NOMO-1 treated with DMSO at 0.1 percent for 48 hours (cell line): ENCODE results near the gene CD300A.
"Not testable (repeated sequence)": the region's sequence is repeated elsewhere in the genome, so short reads cannot be mapped to it uniquely, and the experiment has no call there.

Experiments
- DNase-seq: peaks from one replicate; lab custom pipeline; 2025; ENCODE audit not compliant: unreplicated experiment; lab: John Stamatoyannopoulos, UW

The CD300A gene

DNA sequence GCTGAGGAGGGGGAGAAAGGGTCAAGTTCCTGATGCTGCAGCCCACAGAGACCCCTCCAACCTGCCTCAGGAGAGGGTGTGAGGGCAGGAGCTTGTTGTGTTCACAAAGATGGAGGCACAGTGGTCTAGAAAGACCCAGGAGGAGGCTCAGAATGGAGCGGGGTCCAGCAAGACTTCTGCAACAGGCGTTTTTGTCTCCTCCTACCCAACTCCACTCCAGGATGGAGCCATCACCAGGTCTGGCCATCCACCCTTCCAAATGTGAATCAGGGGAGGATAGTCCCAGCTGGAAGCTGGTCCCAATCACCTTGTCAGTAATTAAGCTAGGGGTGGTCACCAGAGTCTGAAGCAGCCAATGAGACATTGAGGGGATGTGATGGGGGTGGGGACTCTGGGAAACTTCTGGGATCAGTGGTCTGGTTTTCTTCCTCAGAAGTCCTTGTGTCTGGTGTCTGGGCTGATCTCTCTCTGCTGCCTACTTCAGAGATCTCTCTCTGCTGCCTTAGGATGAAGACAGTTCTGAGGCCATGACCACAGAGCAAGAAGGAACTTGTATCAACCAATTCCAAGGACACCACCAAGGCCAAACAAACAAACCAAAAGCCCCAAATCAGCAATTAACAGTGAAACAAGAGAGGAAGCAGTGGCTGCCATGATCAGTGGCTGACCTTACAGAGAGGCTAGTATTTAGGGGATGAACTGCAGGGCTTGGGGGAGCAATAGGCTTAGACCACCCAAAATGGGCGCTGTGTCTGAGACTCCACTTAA, 50.3 kb downstream of the CD300A start:
- peak; percentile 8 for DNase-seq

DNA sequence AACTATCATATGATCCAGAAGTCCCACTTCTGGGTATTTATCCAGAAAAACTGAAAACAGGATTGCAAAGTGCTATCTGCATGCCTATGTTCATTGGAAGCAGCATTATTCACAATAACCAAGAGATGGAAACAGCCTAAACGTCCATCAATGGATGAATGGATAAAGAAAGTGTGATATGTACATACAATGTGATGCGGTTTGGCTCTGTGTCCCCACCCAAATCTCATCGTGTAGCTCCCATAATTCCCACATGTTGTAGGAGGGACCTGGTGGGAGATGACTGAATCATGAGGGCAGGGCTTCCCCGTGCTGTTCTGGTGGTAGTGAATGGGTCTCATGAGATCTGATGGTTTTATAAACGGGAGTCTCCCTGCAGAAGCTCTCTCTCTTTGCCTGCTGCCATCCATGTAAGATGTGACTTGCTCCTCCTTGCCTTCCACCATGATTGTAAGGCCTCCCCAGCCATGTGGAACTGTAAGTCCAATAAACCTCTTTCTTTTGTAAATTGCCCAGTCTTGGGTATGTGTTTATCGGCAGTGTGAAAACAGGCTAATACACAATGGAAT, 52.1 kb downstream of the CD300A start:
- DNase-seq, result not testable (repeated sequence)

DNA sequence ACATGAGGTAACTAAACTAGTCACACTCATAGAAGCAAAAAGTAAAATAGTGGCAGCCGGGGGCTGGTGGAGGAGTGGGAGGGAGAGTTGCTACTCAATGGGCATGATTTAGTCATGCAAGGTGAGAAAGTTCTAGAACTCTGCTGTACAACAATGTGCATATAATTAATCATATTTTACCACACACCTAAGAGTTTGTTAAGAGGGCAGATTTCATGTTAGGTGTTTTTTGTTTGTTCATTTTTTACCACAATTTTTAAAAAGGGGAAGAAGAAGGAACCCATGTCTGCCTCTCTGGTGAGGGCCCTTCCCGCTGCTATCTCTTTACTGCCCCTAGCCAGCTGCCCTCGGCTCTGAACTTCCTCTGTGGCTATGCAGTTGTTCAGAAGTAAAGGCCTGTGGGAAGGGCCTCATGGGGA, 53.6 kb downstream of the CD300A start:
- DNase-seq, result peak; percentile 94

DNA sequence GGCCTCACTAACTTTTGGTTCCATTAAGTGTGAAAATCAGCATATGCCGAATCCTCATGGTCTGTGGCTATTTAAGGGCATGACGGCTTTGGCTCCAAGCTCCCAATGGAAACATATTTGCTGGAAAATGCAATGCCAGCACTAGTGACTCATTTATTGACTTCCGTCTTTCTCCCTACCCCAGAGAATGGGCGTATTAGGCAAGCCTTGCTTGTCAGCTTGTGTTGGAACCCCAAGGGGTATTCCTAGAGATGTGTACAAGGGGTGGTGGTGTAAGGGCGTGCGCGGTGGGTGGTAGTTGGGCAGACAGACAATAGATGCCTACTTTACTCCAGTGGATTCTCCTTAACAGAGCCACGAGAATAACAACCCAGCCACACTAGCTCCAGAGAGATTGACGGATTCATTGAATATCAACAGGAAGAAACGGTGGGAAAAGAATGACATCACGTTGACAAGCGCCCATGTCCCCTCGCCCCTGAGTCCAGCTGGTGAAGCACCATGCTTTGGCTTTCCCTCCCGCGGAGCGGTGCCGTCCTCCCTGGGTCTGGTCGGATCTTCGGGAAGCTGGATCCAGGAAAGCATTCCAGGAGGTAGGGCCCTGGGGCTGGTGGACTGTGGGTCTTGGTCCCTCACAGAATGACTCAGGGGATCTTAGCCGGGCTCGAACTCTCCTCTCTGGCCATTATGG, 54.5 kb downstream of the CD300A start:
- peak; percentile 53 for DNase-seq

DNA sequence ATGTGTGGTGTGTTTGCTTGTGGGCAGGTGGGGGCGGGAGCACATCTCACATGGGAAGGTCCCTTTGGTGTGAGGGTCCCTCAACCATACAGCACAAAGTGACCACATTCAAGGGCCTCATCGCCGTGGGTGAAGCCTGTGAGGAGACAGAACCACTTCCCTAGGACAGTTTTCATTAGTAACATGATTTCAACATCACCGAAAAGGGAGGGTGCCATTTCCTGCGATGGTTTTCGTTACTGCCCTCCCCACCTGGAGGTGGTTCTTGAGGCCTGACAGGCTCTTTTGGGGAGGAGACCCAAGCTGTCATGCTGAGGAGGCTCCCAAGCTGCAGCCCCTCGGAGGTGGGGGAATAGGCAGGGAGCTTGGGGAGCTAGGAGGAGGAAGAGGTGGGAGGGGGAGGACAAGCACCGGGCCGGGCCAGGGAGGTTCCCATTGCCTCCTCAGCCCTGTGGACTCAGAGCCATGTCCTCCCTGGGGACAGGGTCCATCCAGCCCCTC, 55.3 kb downstream of the CD300A start:
- peak; percentile 85 for DNase-seq

DNA sequence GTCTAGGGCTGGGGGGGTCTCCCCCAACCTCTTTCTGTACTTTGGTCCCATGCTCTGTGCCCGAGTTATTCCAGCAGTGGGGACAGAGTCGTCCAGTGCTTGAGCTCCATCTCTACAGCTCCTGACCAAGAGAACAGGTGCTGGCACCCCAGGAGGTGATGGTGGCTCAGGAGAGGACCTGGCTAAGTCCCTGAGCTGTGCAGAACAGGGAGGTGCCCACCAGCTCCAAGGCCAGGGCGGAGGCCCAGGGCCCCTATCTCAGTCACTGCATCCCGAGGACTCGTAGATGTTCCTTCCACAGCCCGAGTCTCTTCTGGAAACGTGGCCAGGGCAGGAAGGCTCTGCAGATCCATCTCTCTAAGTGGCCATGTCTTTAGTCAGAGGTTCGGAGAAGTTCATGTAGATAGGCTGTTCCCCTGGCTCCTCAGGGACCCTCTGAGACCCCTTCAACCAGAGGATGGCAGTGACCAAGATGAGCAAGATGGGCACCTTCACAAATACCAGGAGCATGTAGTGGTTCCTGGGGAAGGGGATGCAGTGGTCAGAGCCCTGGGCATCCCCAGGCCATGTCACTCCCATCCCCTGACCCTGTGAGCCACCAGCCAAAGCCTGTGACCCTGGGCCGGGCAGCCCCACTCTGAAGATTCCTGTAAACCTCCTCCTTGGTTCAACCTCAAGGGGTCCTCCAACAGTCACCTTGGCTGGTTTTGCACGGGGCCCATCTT, 56.1 kb downstream of the CD300A start:
- no peak for DNase-seq

DNA sequence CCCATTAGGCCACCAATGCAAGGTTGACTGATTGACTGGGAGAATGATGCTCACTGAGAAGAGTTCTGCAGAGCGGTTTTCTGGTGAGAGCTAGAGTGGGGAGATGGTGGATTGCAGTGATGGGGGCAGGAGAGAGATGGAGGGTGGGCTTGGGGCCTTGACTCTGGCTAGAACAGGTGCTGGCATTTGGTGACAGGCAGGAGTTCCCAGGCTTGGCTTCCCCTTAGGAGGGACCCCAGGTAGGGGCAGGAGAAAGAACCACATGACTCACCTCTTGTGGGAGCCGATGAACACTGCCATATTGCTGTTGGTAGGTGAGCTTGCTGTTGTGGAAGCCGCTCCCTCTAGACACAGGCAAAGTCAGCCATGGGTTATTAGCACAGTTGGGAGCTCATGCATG, 56.9 kb downstream of the CD300A start:
- DNase-seq, result no peak

DNA sequence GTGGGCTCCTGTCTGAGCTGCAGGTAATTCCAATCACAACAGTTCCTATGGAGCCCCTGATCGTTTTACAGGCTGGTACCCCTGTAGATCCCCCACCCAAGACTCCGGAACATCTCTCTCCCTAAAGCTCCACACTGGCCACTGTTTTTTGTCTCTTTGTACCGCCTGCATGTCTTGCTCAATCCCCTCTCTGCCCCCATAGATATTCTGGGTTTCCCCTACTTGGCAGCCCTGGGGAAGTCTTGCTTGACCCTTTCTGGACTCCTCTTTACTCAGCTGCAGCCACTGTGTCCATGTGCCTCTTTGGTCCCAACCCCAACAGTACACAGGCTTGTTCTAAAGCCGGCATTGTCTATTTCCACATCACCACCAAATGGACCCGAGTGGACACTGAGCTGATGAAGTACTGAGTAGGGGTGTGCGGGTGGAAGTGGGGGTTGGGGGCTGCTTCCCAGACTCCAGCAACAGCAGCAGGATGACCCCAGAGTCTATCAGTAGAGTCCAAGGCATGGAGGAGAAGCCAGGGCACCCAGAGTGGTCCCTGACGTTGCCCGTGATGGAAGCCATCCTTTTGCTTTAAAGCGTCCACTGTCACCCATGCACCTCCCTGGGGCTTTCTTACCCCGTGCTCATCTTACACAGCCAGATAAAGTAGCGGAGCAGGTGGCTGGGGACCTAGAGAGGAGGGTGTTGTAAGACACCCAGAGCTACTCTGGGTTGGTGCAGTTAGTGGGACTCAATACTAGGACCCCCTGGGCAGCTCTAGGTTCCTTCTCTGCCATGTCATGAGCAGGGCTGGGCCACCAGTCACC, 58.4 kb downstream of the CD300A start:
- no peak for DNase-seq

DNA sequence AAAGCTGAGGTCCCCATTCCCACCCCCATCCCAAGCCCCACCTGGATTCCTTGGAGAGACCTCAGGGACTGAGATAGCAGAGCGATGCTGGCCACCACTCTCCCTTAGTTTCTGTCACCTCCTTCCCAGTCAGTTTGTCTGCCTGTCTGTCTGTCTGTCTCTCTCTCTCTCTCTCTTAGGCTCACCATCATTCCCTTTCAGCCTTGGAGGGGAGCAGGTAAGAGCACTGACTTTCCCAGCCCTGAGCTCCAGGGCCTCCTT, 59.0 kb downstream of the CD300A start:
- DNase-seq, result no peak

DNA sequence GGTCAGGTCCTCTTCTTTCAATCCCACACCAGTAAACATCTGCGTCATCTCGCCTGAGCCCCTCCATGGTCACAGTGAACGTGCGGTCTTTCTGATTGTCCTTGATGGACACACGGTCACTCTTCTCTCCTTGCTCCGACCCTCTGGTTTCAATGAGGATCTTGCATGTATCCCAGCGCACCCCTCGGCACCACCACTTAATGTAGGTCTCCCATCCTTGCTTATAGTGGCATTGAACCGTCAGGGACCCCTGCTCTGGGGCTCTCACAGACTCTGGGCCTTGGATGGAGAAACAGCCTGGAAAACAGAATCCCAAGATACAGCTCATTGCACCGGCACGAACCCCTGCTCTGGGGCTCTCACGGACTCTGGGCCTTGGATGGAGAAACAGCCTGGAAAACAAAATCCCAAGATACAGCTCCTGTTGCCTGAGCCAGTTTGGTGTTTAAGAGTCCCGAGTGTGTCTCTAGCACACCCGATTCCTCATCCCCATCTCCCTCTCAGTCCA, 59.4 kb downstream of the CD300A start:
- DNase-seq, result no peak

DNA sequence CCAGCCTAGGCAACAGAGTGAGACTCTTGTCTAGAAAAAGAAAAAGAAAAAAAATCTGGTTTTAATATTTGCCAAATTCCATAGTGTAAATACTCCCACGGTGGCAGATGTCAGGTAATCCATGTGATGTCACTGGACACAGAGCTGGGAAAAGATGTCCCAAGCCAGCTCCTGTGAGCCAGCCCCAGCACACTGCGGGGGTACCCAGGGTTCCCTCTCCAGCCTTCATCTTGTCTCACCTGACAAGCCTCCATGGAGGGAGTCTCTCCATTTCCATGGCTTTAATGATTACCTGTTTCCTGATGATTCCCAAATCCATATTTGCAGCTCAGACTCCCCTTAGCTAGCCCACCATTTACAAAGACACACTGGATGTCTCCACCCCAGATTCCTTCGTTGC, 60.2 kb downstream of the CD300A start:
- no peak for DNase-seq

DNA sequence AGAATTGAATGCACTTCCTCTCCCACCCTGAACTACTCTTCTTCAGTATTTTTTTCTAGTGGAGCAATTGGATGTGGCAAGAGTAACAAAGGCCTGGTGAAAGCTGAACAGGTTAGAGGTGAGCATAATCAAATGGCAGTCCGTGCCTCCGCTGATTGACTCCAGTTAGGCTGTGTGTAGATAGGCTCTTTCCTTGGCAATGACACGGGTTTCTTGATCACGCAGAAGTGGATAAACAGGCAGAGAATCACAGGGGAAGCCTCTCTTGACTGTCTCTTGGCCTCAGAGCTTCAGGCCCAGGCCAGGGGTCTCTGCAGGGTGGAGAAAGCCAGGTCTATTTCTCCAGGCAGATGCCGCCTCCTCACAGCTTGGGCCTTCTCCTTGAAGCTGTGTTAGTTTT, 60.6 kb downstream of the CD300A start:
- DNase-seq, result no peak

DNA sequence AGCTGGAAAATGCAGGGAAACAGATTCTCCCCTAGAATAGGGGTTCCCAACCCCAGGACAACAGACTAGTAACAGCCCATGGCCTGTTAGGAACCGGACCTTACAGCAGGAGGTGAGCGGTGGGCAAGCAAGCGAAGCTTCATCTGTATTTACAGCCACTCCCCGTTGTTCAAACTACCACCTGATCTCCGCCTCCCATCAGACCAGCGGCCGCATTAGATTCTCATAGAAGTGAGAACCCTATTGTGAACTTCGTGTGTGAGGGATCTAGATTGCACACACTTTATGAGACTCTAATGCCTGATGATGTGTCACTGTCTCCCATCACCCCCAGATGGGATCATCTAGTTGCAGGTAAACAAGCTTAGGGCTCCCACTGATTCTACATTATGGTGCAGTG, 61.3 kb downstream of the CD300A start:
- no peak for DNase-seq

DNA sequence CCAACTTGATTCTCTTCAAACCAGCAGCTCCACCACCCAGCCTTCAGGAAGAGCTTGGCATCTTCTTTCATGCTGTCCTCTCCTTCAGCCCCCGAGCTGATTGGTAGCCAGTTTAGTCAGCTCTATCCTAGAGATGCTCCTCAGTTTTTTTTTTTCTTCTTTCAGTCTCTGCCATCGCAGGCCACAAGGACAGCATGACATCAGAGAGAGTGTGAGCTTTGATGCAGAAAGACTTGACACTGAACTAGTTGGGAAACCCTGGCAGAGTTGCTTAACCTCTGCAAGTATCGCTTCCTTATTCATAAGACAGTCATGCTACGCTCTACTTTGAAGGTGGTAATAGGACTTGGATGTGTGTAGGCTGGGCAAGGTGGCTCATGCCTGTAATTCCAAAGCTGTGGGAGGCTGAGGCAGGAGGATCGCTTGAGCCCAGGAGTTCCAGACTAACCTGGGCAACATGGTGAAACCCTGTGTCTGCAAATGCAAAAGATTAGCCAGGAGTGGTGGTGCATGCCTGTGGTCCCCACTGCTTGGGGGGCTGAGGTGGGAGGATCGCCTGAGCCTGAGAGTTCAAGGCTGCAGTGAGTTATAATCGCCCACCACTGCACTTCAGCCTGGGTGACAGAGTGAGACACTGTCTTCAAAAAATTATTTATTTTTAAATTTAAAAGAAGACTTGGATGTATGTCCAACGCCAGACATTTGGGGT, 62.2 kb downstream of the CD300A start:
- DNase-seq, result peak; percentile 99

DNA sequence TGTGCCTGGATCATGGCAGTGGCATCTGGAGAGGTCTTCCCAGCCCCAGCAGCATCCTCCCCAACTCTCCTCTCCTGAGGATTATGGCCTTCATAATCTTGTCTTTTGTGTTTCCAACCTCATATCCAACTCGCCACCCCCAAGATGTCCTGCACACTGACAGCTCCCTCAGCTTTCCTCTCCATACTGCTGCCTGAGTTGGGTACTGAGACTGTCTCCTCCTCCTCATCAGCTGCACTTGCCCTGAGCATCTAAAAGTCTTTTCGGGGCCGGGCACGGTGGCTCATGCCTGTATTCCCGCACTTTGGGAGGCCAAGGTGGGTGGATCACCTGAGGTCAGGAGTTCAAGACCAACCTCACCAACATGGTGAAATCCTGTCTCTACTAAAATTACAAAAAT, 62.8 kb downstream of the CD300A start:
- DNase-seq, result no peak

DNA sequence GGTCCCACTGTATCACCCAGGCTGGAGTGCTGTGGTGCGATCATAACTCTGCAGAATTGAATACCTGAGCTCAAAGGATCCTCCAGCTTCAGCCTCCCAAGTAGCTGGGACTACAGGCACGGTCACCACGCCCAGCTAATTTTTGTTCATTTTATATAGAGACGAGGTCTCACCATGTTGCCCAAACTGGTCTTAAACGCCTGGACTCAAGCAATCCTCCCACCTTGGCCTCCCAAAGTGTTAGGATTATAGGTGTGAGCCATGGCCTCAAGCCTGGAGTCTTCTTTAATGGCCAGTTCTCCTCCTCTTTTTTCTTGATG, 64.4 kb downstream of the CD300A start:
- DNase-seq, result no peak

DNA sequence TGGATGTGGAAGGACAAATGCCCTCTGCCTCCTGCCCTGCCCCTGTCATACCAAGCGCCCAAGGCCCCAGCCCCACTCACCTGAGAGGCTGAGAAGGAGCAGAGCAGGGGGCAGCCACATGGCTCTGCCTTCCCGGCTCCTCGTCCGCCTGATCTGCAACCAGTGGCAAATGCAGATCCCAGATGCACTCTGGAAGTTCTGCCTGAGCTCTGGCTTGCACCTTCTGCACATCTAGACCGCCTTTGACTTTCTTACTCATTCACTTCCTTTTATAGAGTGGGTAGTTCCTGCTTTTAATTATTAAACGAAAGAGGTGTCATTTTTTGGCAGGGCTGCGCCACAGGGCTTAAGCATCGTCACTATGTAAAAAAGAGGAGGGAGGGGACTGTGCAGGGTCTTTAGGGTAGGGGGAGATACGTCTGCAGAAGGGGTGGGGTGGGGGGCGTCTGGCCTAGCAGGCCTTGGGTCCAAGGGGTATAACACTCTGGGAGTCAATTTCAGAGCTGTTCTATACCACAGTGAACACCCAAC, 64.9 kb downstream of the CD300A start, which contains the start of gene CD300LB:
TSS of gene CD300LB (minus strand) at position 245 of the 531 bp plus-strand sequence. CDS start at position 120, 125 bp downstream.
- DNase-seq, result peak; percentile 87

DNA sequence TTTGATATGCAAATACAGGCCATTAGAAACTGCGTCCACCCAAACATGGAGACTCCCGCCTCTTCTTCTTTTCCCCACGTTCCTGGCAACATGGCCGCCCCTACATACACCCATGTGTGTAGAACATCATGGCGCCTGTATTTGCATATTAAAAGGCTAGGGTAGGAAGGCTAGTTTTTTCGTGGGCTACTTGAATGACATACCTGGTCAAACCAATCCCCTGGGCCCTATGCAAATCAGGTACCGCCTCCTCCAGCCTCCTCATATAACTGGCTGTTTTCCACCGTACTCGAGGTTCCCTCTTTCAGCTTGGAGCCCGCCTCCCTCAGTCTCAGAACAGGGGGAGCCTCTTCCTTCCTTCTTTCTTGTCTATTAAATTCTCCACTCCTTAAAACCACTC, 65.7 kb downstream of the CD300A start:
- DNase-seq, result peak; percentile 100
